ENCODE data around the gene VWA5B1.

VWA5B1 gene

GRCh38 chr1:20399196-20399595 lies 108.5 kb downstream of the VWA5B1 start:
- in situ Hi-C loops (cut with HindIII; ENCODE audit: low pct_ligation_motif_present, low pct_unique_long_range_greater_than_20kb, low sequenced_read_pairs): no loop called here
- DNase-seq: no peak

GRCh38 chr1:20399606-20400180 lies 109.0 kb downstream of the VWA5B1 start:
- in situ Hi-C loops (cut with HindIII; ENCODE audit: low pct_ligation_motif_present, low pct_unique_long_range_greater_than_20kb, low sequenced_read_pairs): no loop called here
- no peak for DNase-seq

DNA sequence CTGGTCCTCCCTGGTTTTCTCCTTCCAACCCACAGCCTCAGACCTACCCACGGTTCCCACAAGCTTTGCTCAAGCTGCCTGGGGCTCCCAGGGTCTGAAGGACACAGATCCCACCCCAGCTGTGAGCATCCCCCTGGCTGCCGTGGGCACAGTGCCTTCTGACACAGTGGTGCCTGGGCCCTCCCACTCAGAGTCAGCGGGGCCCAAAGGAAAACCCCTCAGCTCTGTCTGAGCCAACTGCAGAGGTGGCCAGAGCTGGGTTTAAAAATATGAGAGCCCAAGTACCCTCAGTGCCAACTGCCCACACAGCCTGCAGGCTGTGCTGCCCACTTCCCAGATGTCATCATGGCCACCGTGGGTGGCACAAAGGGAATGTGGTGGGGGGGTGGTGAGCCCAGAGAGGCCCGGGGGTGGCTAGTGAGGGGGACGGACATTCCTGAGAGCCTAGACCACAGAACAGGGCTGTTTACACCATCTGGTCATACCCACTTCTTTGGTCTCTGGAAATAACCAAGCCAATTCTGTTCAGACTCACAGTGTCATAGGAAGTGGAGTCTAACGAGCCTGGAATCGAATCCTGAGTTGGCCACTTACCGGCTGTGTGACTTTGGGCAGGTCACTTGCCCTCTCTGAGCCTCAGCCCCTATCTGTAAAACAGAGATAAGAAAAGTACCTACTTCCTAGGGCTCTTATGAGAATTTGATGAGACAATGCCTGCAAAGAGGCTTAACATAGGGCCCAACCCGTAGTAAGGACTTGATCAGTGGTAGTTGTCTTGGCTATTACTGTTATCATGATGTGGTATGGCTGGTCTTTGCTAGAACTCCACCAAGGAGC lies 109.9 kb downstream of the VWA5B1 start:
- in situ Hi-C loops (cut with HindIII; ENCODE audit: low pct_ligation_motif_present, low pct_unique_long_range_greater_than_20kb, low sequenced_read_pairs): no loop called here
- no peak for DNase-seq

DNA sequence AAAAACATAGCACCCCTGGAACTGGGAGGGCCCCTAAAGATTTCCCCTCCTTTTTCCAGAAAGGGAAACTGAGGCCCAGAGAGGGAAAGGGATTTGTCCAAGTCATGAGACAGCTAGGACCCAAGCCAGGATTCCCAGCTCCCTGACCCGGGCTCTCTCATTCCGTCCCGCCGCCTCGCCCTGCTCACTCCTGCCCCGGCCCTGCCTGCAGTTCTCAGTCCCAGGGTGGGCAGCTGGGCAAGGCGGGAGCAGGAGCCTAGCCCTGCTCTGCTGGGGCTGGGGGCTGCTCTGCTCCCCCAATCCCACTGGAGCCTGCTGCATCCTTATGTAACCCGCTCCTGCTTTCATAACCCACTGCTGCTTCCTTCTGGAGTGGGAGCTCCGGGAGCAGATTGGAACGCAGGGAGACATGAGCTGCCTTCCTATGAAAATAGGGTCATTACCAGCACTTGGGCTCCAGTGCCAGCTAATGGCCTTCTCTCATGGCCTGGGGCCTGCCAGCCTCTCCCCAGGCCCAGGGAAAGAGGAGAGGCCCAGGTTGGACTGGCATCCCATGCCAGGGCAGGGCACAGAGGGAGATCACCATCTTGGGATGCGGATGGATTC lies 110.8 kb downstream of the VWA5B1 start:
- in situ Hi-C loops (cut with HindIII; ENCODE audit: low pct_ligation_motif_present, low pct_unique_long_range_greater_than_20kb, low sequenced_read_pairs): no loop called here

GRCh38 chr1:20402585-20403422 lies 112.1 kb downstream of the VWA5B1 start:
- in situ Hi-C loops (cut with HindIII; ENCODE audit: low pct_ligation_motif_present, low pct_unique_long_range_greater_than_20kb, low sequenced_read_pairs): no loop called here
- DNase-seq: no peak

More for the DNA sequence above, 110.8 kb downstream of the VWA5B1 start:
- DNase-seq: no peak

DNA sequence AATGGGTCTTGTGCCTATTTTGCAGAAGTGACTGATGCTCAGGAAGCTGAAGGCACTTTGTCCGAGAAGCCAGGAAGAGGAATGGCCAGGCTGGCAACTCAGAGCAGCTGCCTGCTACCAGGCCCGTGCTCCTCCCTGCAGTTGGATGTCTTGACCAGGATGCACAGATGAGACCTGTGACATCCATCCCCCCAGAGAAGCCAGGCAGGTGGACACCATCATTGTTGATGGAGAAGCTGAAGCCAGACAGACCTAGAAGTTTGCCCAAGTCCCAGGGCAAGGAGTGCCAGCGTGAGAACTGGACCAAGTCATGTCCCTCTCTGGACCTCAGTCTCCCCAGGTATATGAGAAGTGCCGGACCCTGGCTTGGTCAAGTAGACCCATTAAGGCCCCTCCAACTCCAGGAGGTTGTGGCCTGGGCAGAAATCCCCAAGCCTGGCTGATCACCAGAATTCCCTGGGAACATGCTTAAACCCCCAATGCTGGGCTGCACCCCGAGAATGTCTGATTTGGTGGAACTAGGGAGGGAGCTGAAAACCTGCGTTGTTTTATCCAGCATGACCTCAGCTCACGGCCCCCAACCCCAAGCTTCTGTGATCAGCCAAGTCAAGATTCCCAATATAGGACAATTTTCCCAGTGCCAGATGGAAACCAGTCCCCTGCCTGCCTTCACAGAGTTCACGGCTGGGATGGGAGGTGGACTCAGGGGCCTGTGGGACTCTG lies 112.9 kb downstream of the VWA5B1 start:
- no peak for DNase-seq

DNA sequence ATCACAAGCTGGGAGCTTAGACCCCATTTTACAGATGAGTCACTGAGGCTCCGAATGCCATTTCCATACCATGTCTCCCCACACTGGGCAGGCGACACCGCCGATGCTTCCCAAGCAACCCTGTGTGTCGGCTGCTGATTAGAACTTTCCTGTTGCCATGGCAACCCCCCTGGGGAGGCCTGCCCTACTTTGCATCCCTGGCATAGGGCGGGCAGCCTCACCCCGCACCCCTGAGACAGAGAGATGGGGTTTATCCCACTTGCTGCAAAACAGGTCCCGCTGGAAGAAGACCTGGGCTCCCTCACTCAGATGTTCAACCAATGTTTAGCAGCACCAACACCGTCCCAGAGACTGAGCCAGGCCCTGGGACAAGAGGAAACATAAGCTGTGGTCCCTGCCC lies 113.8 kb downstream of the VWA5B1 start:
- DNase-seq: no peak

More for the DNA sequence above, 112.9 kb downstream of the VWA5B1 start:
- in situ Hi-C loops (cut with HindIII; ENCODE audit: low pct_ligation_motif_present, low pct_unique_long_range_greater_than_20kb, low sequenced_read_pairs): no loop called here

More for the DNA sequence above, 113.8 kb downstream of the VWA5B1 start:
- in situ Hi-C loops (cut with HindIII; ENCODE audit: low pct_ligation_motif_present, low pct_unique_long_range_greater_than_20kb, low sequenced_read_pairs): no loop called here

All from ACHN (cell line).